HEK293T (cell line): ENCODE results near the gene PJA1.

Experiments
- ELF4 ChIP-seq: fragments of 450-650 bp; IDR thresholded peaks from 2 replicates; pipeline ENCODE4 v1.6.1; 2017; ENCODE audit warnings: antibody characterized with exemption
- LEF1 ChIP-seq: fragments of 450-650 bp; IDR thresholded peaks from 2 replicates; pipeline ENCODE4 v1.6.1; 2017; ENCODE audit warnings: mild to moderate bottlenecking, borderline replicate concordance

DNA sequence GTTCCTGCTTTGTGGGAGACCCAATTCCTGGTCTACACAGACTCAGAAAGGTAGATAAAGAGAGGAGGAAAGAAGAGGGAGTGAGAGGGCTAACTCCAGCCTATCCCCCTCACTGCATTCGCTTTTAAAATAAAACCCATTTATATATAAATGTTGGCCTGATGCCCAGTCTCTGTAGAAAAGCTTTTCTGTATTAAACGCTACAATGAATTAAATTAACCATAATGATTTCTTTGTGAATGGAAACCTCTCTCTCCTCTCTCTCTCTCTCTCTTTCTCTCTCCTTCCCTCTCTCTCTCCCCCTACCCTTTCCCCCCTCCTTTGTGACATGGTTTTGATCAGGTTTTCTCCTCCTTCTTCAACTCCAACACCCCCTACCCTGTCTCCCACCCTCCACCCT is 34.8 kb downstream of the PJA1 start:
- TF ChIP-seq LEF1 (no peak), ELF4 (no peak)
